Measurements from ENCODE around the gene MCRIP1. TPM values are rescaled to one million over a fixed set of nuclear protein-coding genes. Genes with fewer than 3 reads are reported as not detected.

MCRIP1 gene
- total and polyA plus RNA-seq, 9 of the 15 experiments (the other 6 are each of a cell fraction or from before 2014, with no cell fraction given) = 0.39 to 35.8 (median 9.7) TPM

DNA sequence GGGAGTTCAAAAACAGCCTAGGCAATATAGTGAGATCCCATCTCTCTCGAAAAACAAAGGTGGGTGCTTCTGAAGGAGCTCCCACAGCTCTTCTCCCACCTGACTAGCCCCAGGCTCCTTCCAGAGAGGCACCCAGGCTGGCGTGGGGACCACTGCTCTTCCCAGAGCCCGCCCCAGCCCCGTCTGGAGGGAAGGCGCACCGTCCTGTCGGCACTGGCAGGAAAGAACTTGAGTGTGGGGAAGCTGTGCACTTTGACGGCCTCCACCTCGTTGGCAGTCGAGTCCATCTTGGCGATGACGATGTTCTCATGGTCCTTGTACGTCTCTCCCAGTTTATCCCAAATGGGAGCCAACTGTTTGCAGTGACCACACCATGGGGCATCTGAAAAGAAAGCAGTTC lies 12.3 kb upstream of the MCRIP1 start:
- Histone ChIP-seq H4K20me1 (replicated peaks; ENCODE audit: control insufficient read depth, insufficient read depth, low read length) (peaks cover 13% of the 10 kb centered on the region), H3K4me3 (no peak overlapping the region), H3K4me1 (replicated peaks in 1 of 2; ENCODE audit: control insufficient read depth in 2 of 2, insufficient read depth in 2 of 2, low read length in 2 of 2) (peaks cover 0 to 39% of the 10 kb centered on the region in 2 experiments; a peak in 2 of 5 replicates), H3K36me3 (ENCODE audit: control insufficient read depth, insufficient read depth, low read length) (peaks cover 70% of the 10 kb centered on the region; the same call in 2 of the 3 replicates), H3K9ac (ENCODE audit: insufficient read depth in 1 of 2, low read depth in 2 of 2, low read length in 2 of 2) (no peak overlapping the region), H3K27ac (ENCODE audit: extremely low read depth, low read depth, low read length) (no peak overlapping the region), H3K9me1 (ENCODE audit: control insufficient read depth, insufficient read depth, low read length) (no peaks in the 10 kb centered on the region), H2AFZ (ENCODE audit: low read depth, low read length) (no peak overlapping the region), H3K79me2 (ENCODE audit: control insufficient read depth, insufficient read depth, low read length) (no peaks in the 10 kb centered on the region), H3K4me2 (ENCODE audit: insufficient read depth, low read length) (no peak overlapping the region), H3K9me3 (replicated peaks; ENCODE audit: control insufficient read depth, insufficient read depth, low read depth, low read length) (no peaks in the 10 kb centered on the region), H3K27me3 (ENCODE audit: control insufficient read depth in 2 of 2, insufficient read depth in 2 of 2, low read length in 2 of 2) (no peaks in the 10 kb centered on the region)
- WGBS (ENCODE audit: insufficient coverage, low coverage, missing lambda C conversion rate) = 95% methylated on average over 13 of the region's 13 CpGs
- no TSS peak for BruUV-seq (replicated peaks)
- intact Hi-C loops (cut with micrococcal nuclease) = no loop called here
- FAIRE-seq (no peak), DNase-seq (ENCODE audit: extremely low read depth in 1 of 4, low spot score in 3 of 4) (no peak), ATAC-seq (no peak)
- in situ Hi-C loops (cut with MboI) = no loop called here
- POLR2A ChIA-PET = interaction anchor here (0.7 to 8.0 kb wide), 4 partner anchors 8 to 160 kb away, joined by 3 to 85 read pairs (median 4); partner anchors contain the start of gene MCRIP1
- CTCF ChIA-PET (ENCODE audit: low intra/inter-chr PET ratio) = no interaction called here
- TF ChIP-seq MEF2D (tag; conservative IDR thresholded peaks at IDR 0.05; ENCODE audit: low read depth) = no peak
- TF ChIP-seq RFX7 (CRISPR knock-in tag; IDR thresholded peaks at IDR 0.05) = no peak
- no peak for TF ChIP-seq EZH2 (IDR thresholded peaks at IDR 0.05; ENCODE audit: borderline replicate concordance, low read depth, low read length)
- TF ChIP-seq E2F6 (IDR thresholded peaks at IDR 0.05; ENCODE audit: borderline replicate concordance in 1 of 2, extremely low read depth in 1 of 2, insufficient read depth in 1 of 2, insufficient read length in 1 of 2, low read depth in 1 of 2, low read length in 1 of 2, poor library complexity in 1 of 2, severe bottlenecking in 1 of 2) = no peak
- no peak for TF ChIP-seq RREB1 (CRISPR knock-in tag; IDR thresholded peaks at IDR 0.05)
- no peak for TF ChIP-seq ZNF324 (CRISPR knock-in tag; IDR thresholded peaks at IDR 0.05)
- no peak for TF ChIP-seq THAP12 (CRISPR knock-in tag; IDR thresholded peaks at IDR 0.05)
- no peak for TF ChIP-seq ZNF551 (CRISPR knock-in tag; IDR thresholded peaks at IDR 0.05)
- no peak for TF ChIP-seq USF2 (CRISPR knock-in tag; IDR thresholded peaks at IDR 0.05)
- no peak for TF ChIP-seq BDP1 (IDR thresholded peaks at IDR 0.05; ENCODE audit: insufficient read depth, insufficient read length)
- no peak for TF ChIP-seq ARID1B (IDR thresholded peaks at IDR 0.05)

Data from K562 (cell line).